Fibroblast of lung (primary cell): ENCODE measurements around the gene POLR2J.

Experiments used
- CTCF ChIP-seq, 2 donors: IDR thresholded peaks in 1 of 2; conservative IDR thresholded peaks in 1 of 2; 1 replicate in 1 of 2; 2 replicates in 1 of 2; pipeline ENCODE4 v1.5.1; 2011 to 2012; ENCODE audit warnings: low read length in 2 of 2, control low read depth in 1 of 2, inconsistent platforms in 1 of 2, low read depth in 1 of 2, mild to moderate bottlenecking in 1 of 2
- EZH2 ChIP-seq: IDR thresholded peaks from 2 replicates; pipeline ENCODE4 v1.5.1; 2012; ENCODE audit warnings: low read length, control low read depth, mild to moderate bottlenecking; ENCODE audit errors: missing control alignments

- TF ChIP-seq EZH2 (no peak), CTCF (conservative IDR thresholded peaks at IDR 0.05 in 1 of 2, IDR thresholded peaks at IDR 0.05 in 1 of 2; ENCODE audit: low read depth in 1 of 2, low read length in 2 of 2) (no peak)
These were observed 51.7 kb downstream of the POLR2J start for GRCh38 chr7:102427019-102427405.
